ENCODE data around the gene SPATA6L.

DNA sequence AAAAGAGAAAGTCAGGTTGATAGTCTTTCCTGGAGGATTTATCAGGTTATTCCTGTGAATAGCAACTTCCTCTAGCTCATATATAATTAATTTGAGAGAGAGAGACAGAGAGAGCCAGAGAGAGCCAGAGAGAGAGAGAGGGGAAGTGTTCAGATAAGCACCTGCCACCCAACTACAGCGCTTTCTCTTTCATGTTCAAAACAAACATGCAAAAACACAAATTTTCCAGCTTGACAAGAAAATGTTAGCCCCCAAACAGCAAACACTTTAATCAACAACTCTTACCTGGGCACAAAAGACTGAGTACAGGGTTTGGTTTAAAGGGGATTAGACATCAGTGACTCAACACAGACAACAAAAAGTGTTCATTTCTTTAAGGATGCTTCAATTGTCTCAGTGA is 65.9 kb downstream of the SPATA6L start:
- TF ChIP-seq, protein P1, sequence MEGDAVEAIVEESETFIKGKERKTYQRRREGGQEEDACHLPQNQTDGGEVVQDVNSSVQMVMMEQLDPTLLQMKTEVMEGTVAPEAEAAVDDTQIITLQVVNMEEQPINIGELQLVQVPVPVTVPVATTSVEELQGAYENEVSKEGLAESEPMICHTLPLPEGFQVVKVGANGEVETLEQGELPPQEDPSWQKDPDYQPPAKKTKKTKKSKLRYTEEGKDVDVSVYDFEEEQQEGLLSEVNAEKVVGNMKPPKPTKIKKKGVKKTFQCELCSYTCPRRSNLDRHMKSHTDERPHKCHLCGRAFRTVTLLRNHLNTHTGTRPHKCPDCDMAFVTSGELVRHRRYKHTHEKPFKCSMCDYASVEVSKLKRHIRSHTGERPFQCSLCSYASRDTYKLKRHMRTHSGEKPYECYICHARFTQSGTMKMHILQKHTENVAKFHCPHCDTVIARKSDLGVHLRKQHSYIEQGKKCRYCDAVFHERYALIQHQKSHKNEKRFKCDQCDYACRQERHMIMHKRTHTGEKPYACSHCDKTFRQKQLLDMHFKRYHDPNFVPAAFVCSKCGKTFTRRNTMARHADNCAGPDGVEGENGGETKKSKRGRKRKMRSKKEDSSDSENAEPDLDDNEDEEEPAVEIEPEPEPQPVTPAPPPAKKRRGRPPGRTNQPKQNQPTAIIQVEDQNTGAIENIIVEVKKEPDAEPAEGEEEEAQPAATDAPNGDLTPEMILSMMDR (IDR thresholded peaks at IDR 0.05), result no peak
- TF ChIP-seq POLR2AphosphoS5 (IDR thresholded peaks at IDR 0.05; ENCODE audit: low read depth, low read length), result no peak
- no peak for TF ChIP-seq NRF1 (IDR thresholded peaks at IDR 0.05; ENCODE audit: low read depth, low read length)
- TF ChIP-seq, protein P2, sequence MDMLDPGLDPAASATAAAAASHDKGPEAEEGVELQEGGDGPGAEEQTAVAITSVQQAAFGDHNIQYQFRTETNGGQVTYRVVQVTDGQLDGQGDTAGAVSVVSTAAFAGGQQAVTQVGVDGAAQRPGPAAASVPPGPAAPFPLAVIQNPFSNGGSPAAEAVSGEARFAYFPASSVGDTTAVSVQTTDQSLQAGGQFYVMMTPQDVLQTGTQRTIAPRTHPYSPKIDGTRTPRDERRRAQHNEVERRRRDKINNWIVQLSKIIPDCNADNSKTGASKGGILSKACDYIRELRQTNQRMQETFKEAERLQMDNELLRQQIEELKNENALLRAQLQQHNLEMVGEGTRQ (IDR thresholded peaks at IDR 0.05; ENCODE audit: borderline replicate concordance, low read depth, low read length), result no peak
- no peak for TF ChIP-seq CHD2 (IDR thresholded peaks at IDR 0.05; ENCODE audit: low read length, partially characterized antibody)
- TF ChIP-seq FOXM1 (IDR thresholded peaks at IDR 0.05; ENCODE audit: low read depth), result no peak
- no peak for TF ChIP-seq RFX5 (IDR thresholded peaks at IDR 0.05; ENCODE audit: low read length)
- TF ChIP-seq GABPA (IDR thresholded peaks at IDR 0.05; ENCODE audit: low read depth), result no peak
- TF ChIP-seq EZH2phosphoT487 (IDR thresholded peaks at IDR 0.05; ENCODE audit: borderline replicate concordance, low read depth), result no peak
- TF ChIP-seq, protein P3, sequence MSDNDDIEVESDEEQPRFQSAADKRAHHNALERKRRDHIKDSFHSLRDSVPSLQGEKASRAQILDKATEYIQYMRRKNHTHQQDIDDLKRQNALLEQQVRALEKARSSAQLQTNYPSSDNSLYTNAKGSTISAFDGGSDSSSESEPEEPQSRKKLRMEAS (IDR thresholded peaks at IDR 0.05; ENCODE audit: low read depth), result no peak
- TF ChIP-seq, protein P4, sequence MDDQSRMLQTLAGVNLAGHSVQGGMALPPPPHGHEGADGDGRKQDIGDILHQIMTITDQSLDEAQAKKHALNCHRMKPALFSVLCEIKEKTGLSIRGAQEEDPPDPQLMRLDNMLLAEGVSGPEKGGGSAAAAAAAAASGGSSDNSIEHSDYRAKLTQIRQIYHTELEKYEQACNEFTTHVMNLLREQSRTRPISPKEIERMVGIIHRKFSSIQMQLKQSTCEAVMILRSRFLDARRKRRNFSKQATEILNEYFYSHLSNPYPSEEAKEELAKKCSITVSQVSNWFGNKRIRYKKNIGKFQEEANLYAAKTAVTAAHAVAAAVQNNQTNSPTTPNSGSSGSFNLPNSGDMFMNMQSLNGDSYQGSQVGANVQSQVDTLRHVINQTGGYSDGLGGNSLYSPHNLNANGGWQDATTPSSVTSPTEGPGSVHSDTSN (IDR thresholded peaks at IDR 0.05), result no peak
- TF ChIP-seq FOXJ3 (CRISPR knock-in tag; IDR thresholded peaks at IDR 0.05), result no peak
- TF ChIP-seq EP300 (IDR thresholded peaks at IDR 0.05; ENCODE audit: borderline replicate concordance in 1 of 2, low read depth in 1 of 2, low read length in 1 of 2), result no peak

Data from SK-N-SH (cell line).